DMS114 treated with DMSO at 0.1 percent for 48 hours (cell line): ENCODE measurements around the gene VAV2.
"Not testable (repeated sequence)": the region's sequence is repeated elsewhere in the genome, so short reads cannot be mapped to it uniquely, and the experiment has no call there.

Source experiments
- DNase-seq: peaks from one replicate; lab custom pipeline; 2025; ENCODE audit not compliant: unreplicated experiment; lab: John Stamatoyannopoulos, UW

Gene VAV2

DNA sequence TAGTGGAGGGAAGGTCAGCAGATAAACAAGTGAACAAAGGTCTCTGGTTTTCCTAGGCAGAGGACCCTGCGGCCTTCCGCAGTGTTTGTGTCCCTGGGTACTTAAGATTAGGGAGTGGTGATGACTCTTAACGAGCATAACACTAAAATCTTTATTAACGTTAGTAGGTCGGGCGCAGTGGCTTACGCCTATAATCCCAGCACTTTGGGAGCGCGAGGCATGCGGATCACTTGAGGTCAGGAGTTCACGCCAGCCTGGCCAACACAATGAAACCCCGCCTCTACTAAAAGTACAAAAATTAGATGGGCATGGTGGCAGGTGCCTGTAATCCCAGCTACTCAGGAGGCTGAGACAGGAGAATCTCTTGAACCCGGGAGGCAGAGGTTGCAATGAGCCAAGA lies 96.1 kb downstream of the VAV2 start:
- not testable (repeated sequence) for DNase-seq

DNA sequence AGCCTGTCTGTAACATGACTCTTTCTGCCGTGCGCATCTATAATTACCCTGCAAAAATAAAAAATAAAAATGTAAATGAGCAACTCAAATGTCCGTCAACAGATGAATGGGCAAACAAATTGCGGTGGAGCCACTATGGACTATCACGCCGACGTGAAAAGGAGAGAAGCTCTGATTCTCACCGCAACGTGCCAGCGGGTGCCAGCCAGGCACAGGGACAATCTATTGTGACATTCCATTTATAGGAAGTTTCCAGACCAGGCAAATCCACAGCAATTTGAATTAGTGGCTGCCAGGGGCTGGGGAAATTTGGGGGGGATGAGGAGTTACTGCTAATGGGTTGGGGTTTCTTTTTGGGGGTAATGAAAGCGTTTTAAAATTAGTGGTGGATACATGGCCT lies 96.8 kb downstream of the VAV2 start:
- no peak for DNase-seq

DNA sequence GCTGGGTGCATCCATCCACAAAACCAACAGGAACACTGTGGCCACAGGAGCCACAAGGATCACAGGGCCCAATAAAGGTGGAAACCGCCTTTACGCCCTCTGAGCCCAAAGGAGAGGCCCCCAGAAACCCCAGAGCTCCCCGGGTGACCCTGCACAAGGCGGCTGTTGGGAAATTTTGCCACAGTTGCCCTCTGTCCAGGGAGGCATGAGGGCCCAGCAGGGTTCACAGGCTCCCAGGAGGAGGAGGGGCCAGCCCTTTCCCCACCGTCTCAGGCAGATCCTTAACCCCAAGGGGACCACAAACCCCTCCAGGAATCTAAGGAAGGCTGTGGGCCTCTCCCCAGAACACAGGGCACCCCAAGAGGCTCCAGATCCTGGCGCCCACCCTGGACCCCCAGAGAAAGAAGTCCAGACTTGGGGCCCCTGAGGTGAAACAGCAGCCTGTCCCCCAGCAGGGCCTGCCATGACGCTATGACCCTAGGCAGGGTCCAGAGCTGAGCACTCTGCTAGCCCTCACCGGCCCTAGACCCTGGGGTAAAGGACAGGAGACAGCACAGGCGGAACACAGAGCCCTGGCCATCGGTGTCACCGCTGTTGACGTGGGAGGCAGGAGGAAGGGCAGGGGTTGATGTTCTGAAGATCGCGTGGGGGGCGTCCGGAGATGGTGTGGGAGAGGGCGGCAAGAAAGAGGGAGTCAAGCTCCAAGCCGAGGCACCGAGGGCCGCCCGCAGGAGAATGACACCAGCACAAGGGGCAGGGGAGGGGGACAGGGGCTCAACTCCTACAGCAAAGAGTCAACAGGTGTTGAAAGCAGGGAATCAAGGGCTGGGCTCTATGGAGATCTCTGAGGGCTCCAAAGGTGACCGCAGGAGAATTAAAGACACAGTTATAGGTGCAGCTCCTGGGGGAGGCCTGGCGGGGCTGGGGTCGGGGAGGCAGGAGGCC lies 97.5 kb downstream of the VAV2 start:
- no peak for DNase-seq

DNA sequence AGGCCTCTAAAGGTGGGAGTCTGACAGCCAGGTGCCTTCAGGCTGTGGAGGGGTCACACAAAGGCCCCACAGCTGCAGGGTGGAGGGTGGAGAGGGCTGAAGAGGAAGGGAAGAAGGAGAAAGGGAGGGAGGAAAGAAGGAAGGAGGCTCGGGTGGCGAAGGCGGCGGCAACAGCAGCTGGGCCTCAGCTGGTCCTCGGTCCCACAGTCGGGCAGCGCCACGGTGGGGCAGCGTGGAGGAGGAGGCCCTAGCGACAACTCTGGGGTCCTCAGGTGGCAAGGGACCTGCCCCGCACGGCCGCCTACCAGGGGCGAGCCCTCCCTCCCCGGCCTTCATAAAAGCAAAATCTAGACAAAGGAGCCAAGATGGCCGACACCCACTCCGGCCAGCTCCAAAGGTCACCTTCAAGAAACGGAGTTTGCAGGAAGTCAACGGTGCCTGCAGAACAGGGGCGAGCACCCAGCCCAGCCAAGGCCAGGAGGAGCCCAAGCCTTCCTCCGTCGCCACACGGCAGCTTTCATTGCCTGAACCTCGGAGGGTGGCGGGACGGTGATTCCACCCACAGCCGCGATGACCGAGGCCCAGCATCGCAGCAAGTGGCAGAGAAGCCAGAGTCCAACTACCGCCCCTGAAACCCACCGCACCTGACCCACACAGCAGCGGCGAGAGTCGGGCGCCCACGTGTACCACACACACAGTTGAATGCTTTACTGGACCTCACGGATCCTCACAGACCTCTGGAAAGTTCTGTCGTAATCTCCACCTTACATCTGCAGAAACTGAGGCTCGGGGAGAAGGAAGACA lies 98.7 kb downstream of the VAV2 start:
- no peak for DNase-seq

- no peak for DNase-seq
Measured at GRCh38 chr9:133892193-133892920, 99.8 kb downstream of the VAV2 start.

GRCh38 chr9:133891741-133892140 lies 100.4 kb downstream of the VAV2 start:
- no peak for DNase-seq

- DNase-seq = no peak
Measured at GRCh38 chr9:133890583-133890982, 101.5 kb downstream of the VAV2 start.

- DNase-seq = no peak
Measured at GRCh38 chr9:133889584-133890301, 102.4 kb downstream of the VAV2 start.

DNA sequence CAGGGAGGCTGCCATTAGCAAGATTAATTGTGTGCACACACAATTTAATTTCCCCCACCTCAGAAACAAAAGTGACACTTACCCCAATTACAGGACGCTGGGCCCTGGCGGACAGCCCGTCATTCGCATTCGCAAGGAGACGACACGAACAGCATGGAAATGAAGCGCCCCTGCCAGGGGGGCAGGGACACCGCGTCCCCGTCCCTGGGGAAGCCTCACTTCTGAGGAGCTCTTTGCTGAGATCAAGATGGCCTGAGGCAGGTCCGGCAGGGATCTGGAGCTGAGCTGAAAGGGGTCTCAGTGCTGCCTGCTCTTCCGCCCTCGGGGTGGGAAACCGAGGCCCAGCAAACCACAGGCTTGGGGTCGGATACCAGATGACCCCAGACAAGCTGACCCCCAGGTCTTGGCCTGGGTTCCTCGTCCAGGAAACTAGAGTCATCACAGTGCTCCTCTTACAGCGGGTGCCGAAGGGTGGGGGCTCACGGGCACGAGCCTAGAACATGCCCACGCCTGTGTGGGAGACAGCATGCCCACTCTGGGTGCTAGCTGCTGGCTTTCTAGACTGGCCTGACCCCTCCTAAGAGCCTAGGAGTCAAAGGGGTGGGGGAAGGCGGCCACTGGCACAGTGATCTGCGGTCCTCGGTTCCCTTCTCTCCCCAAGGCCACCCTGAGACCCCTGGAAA lies 103.2 kb downstream of the VAV2 start:
- DNase-seq = no peak

DNA sequence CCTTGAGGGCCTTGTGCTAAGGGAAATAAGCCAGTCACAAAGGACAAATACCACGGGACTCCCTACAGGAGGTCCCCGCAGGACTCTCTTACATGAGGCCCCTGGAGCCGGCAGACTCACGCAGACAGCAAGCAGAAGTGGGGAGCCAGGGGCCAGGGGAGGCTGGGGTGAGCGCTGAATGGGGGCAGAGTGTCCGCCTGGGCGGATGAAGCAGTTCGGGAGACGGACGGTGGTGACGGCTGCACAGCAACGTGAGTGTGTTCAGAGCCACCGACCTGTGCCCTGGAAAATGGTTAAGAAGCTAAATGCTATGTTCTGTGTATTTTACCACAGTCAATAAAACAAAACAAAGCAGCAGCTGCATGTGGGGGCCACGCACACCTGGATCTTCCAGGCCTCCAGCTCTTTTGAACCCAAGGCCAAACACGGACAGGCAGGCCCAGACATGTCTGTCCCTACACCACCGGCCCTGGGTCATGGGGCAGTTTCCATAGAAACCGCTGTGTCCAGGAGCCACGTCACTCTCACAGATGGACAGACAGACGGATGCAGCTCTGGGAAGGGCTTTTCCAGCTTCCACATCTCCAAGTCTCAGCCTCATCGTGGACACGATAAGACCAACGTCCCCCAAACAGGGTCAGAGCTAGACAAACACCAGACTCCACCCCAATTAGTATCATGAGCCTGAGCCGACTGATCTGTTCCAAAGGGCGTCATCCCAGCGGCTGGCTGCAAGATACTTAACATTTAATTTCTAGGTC lies 103.9 kb downstream of the VAV2 start:
- no peak for DNase-seq

DNA sequence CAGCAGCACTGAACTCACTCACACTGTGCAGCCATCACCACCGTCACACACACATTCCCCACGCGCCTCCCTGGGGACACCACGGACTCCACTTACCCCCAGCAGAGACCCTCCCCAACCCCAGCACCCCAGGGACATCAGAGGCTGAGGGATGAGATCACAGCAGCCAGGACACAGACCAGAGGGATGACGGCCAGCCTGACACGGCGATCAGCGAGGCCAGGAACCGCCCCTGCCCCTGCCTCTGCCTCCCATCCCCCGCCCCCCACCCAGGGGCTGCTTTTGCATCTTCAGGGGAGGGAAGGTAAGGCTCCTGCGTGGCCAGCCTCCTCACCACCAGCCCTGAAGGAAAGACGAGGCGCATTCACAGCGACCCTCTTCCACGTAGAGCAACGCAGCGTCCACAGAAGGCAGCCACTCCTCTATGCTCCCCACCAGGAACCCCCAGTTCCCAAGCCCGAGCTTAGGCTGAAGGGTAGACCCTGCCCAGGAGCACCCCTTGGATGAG lies 104.5 kb downstream of the VAV2 start:
- no peak for DNase-seq

DNA sequence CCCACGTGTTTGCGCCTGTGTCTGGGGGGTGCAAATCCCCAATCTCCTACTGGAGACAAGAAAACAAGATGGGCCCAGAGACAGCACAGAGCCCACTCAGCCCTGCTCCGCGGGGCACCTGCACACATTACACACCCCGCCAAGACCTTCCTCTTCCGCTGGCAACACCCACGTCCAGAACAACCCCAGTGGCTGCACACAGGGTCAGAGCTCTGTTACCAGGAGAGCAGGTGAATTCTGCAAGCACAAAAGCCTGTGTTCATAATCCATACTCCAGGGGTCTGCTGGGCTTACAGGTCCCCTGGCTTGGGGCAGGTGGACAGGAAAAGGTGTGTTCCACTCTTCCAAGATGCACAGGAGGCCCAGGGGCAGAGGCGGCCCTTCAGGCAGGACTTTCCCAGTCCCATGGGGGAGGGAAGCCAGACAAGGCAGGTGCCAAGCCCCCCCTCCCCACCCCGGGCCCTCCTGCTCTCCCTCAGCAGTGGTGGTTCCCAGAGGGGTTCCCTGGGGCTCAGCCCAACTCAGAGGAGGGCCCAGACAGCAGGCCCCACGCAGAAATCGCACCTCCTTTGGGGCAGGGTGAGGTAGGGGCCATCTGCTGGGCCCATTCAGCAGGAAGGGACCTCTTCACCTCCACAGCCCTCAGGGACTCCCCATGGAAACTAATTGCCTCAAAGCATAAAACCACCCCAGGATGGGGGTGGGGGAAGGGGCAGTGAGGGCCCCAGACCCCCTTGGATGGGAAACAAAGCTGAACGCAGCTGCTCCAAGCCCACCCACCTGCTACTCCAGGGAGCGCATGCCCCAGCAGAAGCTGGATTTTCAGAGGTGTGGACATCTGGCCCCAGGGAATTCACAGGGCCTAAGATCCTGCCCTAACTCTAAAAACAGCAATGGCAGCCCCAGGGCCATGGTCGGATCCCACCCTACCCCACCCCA lies 105.3 kb downstream of the VAV2 start:
- no peak for DNase-seq

- DNase-seq = no peak
Measured at GRCh38 chr9:133884907-133885744, 107.0 kb downstream of the VAV2 start.

DNA sequence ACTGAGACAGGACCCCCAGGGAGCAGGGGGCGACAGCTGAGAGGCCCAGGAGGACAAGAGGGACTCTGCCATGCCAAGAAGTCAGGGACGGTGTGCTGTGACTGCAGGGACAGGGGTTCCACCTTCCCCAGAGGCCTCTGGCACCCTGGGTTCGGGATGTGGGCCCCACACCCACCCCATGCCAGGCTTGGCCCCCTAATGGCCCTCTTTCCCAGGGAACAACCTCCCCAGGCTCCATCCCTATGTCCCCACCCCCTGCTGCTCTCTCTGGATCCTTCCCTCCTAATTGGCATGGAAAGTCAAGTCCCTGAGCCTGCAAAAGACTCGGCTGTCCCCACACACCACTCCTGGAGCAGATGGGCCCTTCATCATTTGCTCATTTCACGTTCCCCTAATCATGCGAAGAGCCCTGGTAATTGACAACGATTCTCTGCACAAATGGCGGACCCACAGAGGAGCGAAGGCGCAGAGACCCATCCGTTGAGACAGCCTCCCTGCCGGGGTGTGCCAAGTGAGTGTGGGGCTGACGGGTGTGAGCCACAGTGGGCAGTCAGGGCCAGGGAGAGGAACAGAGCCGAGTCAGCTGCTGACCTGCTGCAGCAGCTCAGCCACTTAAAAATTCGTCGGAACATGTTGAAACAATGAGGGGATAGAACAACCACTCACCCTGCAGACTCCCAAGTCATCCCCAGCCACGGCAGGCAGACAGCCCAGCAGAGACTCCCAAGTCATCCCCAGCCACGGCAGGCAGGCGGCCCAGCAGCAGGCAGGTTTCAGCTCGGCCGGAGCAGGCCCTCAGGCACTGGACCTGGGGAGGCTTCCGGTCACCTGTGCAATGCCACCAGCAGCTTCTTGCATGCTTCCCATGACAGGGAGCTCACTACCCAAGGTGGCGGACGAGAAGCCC lies 109.0 kb downstream of the VAV2 start:
- no peak for DNase-seq

GRCh38 chr9:133881671-133882381 lies 110.3 kb downstream of the VAV2 start:
- no peak for DNase-seq
